GM12878 (cell line): ENCODE measurements around the gene TNFAIP8L1. TPM values are rescaled to one million over a fixed set of nuclear protein-coding genes. Genes with fewer than 3 reads are reported as not detected.

Experiments
- ATF7 ChIP-seq: fragments of 450-650 bp; IDR thresholded peaks from 2 replicates; pipeline ENCODE4 v1.6.1; 2016; ENCODE audit warnings: low read depth, mild to moderate bottlenecking
- CBFB ChIP-seq: IDR thresholded peaks from 2 replicates; pipeline ENCODE4 v1.6.1; 2016; ENCODE audit warnings: antibody characterized with exemption, low read depth
- CBX5 ChIP-seq: sonication (generic); IDR thresholded peaks from 2 replicates; pipeline ENCODE4 v1.6.1; 2016; ENCODE audit warnings: low read depth, moderate library complexity, mild to moderate bottlenecking, inconsistent platforms
- CEBPB ChIP-seq, 2 experiments: fragments of 150-350 bp in 1 of 2; IDR thresholded peaks; 2 replicates each; pipeline ENCODE4 v1.6.1; 2012 to 2014; ENCODE audit warnings: low read depth in 2 of 2, low read length in 2 of 2, borderline replicate concordance in 1 of 2, inconsistent platforms in 1 of 2
- CREM ChIP-seq: IDR thresholded peaks from 2 replicates; pipeline ENCODE4 v1.6.1; 2014; ENCODE audit warnings: antibody characterized with exemption, low read depth
- DPF2 ChIP-seq: fragments of 450-650 bp; IDR thresholded peaks from 2 replicates; pipeline ENCODE4 v1.6.1; 2017; ENCODE audit warnings: mild to moderate bottlenecking
- HDAC2 ChIP-seq: fragments of 200-600 bp; sonication (generic); IDR thresholded peaks from 2 replicates; pipeline ENCODE4 v1.6.1; 2017
- MEF2B ChIP-seq: fragments of 450-650 bp; IDR thresholded peaks from 2 replicates; pipeline ENCODE4 v1.6.1; 2018; ENCODE audit warnings: mild to moderate bottlenecking, moderate library complexity; ENCODE audit not compliant: partially characterized antibody, poor library complexity, severe bottlenecking
- NBN ChIP-seq: fragments of 450-650 bp; IDR thresholded peaks from 2 replicates; pipeline ENCODE4 v1.6.1; 2016
- NFXL1 ChIP-seq: fragments of 450-650 bp; IDR thresholded peaks from 2 replicates; pipeline ENCODE4 v1.6.1; 2017; ENCODE audit warnings: antibody characterized with exemption, mild to moderate bottlenecking, borderline replicate concordance
- NFYA ChIP-seq: IDR thresholded peaks from 2 replicates; pipeline ENCODE4 v1.6.1; 2011; ENCODE audit warnings: low read depth, mild to moderate bottlenecking, low read length, improper control_type of control experiment, borderline replicate concordance
- SREBF1 ChIP-seq: IDR thresholded peaks from 2 replicates; pipeline ENCODE4 v1.6.1; 2012; ENCODE audit warnings: mild to moderate bottlenecking, low read length
- STAT3 ChIP-seq: IDR thresholded peaks from 2 replicates; pipeline ENCODE4 v1.6.1; 2011; ENCODE audit warnings: low read depth, low read length, improper control_type of control experiment
- SUZ12 ChIP-seq: fragments of 200-600 bp; sonication (generic); IDR thresholded peaks from one replicate; pipeline ENCODE4 v1.6.1; 2018; ENCODE audit warnings: antibody characterized with exemption, mild to moderate bottlenecking; ENCODE audit not compliant: unreplicated experiment
- TCF12 ChIP-seq: IDR thresholded peaks from 2 replicates; pipeline ENCODE4 v1.6.1; 2011; ENCODE audit warnings: low read depth, mild to moderate bottlenecking, low read length
- USF1 ChIP-seq: IDR thresholded peaks from 2 replicates; pipeline ENCODE4 v1.6.1; 2011; ENCODE audit warnings: borderline replicate concordance, low read depth, mild to moderate bottlenecking, moderate library complexity, mixed read lengths, low read length; ENCODE audit not compliant: insufficient read depth; ENCODE audit errors: extremely low read length
- WRNIP1 ChIP-seq: IDR thresholded peaks from 2 replicates; pipeline ENCODE4 v1.6.1; 2011; ENCODE audit warnings: low read depth, low read length, improper control_type of control experiment, borderline replicate concordance
- ZBTB40 ChIP-seq: fragments of 450-650 bp; IDR thresholded peaks from 2 replicates; pipeline ENCODE4 v1.6.1; 2016; ENCODE audit warnings: mild to moderate bottlenecking, moderate library complexity, borderline replicate concordance
- polyA plus RNA-seq, 11 experiments: library from polyadenylated mRNA; depleted of rRNA in 4 of 11; unstranded in 6 of 11; stranded (reverse) in 5 of 11; fragments of >200 nt; fragmentation: Nextera tagmentation in 4 of 11; fragmentation: Illumina TruSeq in 1 of 11; extraction: Ambion mirVana in 4 of 11; extraction: Trizol in 1 of 11; gene quantifications; 1 replicate in 1 of 11; 2 replicates in 10 of 11; pipeline versions ENCODE4 v1.2.1 to v1.2.3, GENCODE V29; 2011 to 2016; ENCODE audit warnings: inconsistent platforms in 2 of 11, missing spikeins in 2 of 11, low read depth in 1 of 11
- total RNA-seq, 4 experiments: library from RNA; depleted of rRNA in 3 of 4; stranded (reverse); fragments of >200 nt in 3 of 4; fragmentation: Illumina TruSeq in 1 of 4; extraction: Trizol in 1 of 4; gene quantifications; 2 replicates each; pipeline versions ENCODE4 v1.2.1 to v1.2.3, GENCODE V29; 2013 to 2021
- TF ChIP-seq, protein P1 (sequence below): IDR thresholded peaks from 2 replicates; pipeline ENCODE4 v1.6.1; 2012; ENCODE audit warnings: low read depth, low read length, improper control_type of control experiment
- TF ChIP-seq, protein P2 (sequence below): IDR thresholded peaks from 2 replicates; pipeline ENCODE4 v1.6.1; 2011; ENCODE audit warnings: low read depth, low read length, improper control_type of control experiment, borderline replicate concordance
- TF ChIP-seq, protein P3 (sequence below): fragments of 450-650 bp; formaldehyde crosslinking; IDR thresholded peaks from 2 replicates; pipeline ENCODE4 v1.5.0; 2022; ENCODE audit warnings: mild to moderate bottlenecking, missing genetic modification characterization

Gene TNFAIP8L1
- total and polyA plus RNA-seq, 10 of the 15 experiments (the other 5 are each of a cell fraction or from before 2014, with no cell fraction given): 0.93 to 12.7 (median 8.6) TPM

DNA sequence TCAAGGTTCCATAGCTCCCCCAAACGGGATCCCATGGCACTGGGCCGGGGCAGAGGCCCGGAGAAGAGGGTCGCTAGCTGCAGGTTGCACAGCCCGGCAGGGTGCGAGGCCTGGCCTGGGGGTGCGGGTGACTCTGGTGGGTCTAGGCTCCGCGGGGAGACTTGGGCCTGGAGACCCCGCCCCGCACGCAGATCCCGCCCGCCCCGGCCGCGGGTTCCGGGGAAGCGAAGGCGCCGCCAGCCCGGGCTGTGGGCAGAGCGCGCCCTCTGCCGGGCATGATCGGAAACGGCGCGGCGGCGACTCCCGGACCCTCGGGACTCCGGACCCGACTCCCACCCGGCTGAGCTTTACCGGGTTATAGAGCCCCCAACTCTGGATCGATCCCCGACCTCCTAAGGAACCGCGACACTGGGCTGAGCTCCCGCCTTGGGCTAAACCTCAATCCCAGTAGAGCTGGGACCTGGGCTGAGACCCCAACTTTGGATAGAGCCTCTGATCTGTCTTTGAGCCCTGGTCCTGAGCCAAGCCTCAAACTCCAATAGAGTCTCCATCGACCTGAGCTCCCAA is 3.1 kb upstream of the TNFAIP8L1 start (continued):
- TF ChIP-seq, protein P1, sequence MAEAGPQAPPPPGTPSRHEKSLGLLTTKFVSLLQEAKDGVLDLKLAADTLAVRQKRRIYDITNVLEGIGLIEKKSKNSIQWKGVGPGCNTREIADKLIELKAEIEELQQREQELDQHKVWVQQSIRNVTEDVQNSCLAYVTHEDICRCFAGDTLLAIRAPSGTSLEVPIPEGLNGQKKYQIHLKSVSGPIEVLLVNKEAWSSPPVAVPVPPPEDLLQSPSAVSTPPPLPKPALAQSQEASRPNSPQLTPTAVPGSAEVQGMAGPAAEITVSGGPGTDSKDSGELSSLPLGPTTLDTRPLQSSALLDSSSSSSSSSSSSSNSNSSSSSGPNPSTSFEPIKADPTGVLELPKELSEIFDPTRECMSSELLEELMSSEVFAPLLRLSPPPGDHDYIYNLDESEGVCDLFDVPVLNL: no peak
- TF ChIP-seq DPF2 (0 out of 2 replicates have a peak, but pooled peaks have one; percentile 18), WRNIP1 (no peak), TCF12 (no peak), SREBF1 (no peak), NFYA (no peak), MEF2B (peak; percentile 48), CEBPB (IDR thresholded peaks at IDR 0.05; ENCODE audit: borderline replicate concordance in 1 of 2, low read depth in 2 of 2, low read length in 2 of 2) (no peak), ATF7 (no peak), NBN (no peak), NFXL1 (no peak), SUZ12 (no peak), HDAC2 (no peak), USF1 (no peak), CREM (no peak), CBX5 (no peak), CBFB (no peak), ZBTB40 (no peak), STAT3 (no peak)
- TF ChIP-seq, protein P2, sequence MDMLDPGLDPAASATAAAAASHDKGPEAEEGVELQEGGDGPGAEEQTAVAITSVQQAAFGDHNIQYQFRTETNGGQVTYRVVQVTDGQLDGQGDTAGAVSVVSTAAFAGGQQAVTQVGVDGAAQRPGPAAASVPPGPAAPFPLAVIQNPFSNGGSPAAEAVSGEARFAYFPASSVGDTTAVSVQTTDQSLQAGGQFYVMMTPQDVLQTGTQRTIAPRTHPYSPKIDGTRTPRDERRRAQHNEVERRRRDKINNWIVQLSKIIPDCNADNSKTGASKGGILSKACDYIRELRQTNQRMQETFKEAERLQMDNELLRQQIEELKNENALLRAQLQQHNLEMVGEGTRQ: no peak
- TF ChIP-seq, protein P3, sequence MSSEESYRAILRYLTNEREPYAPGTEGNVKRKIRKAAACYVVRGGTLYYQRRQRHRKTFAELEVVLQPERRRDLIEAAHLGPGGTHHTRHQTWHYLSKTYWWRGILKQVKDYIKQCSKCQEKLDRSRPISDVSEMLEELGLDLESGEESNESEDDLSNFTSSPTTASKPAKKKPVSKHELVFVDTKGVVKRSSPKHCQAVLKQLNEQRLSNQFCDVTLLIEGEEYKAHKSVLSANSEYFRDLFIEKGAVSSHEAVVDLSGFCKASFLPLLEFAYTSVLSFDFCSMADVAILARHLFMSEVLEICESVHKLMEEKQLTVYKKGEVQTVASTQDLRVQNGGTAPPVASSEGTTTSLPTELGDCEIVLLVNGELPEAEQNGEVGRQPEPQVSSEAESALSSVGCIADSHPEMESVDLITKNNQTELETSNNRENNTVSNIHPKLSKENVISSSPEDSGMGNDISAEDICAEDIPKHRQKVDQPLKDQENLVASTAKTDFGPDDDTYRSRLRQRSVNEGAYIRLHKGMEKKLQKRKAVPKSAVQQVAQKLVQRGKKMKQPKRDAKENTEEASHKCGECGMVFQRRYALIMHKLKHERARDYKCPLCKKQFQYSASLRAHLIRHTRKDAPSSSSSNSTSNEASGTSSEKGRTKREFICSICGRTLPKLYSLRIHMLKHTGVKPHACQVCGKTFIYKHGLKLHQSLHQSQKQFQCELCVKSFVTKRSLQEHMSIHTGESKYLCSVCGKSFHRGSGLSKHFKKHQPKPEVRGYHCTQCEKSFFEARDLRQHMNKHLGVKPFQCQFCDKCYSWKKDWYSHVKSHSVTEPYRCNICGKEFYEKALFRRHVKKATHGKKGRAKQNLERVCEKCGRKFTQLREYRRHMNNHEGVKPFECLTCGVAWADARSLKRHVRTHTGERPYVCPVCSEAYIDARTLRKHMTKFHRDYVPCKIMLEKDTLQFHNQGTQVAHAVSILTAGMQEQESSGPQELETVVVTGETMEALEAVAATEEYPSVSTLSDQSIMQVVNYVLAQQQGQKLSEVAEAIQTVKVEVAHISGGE: no peak
